GM21381 (cell line): ENCODE data around the gene RALA.
"Not testable (repeated sequence)": the region's sequence is repeated elsewhere in the genome, so short reads cannot be mapped to it uniquely, and the experiment has no call there.

ENCODE experiments used
- ATAC-seq: cut with Tn5 transposase; IDR thresholded peaks from one replicate; pipeline ENCODE4 v1.9.1; 2021; ENCODE audit warnings: mild to moderate bottlenecking, moderate library complexity; ENCODE audit not compliant: unreplicated experiment

The RALA gene

GRCh38 chr7:39721919-39722597, 98.7 kb downstream of the RALA start:
- ATAC-seq, result no peak

GRCh38 chr7:39727231-39728012, 104.0 kb downstream of the RALA start:
- no peak for ATAC-seq

- ATAC-seq, result peak; percentile 93
Observed at GRCh38 chr7:39732837-39733804, 109.7 kb downstream of the RALA start.

GRCh38 chr7:39733881-39734632, 110.7 kb downstream of the RALA start:
- no peak for ATAC-seq

GRCh38 chr7:39734633-39735004, 111.2 kb downstream of the RALA start:
- no peak for ATAC-seq

GRCh38 chr7:39735903-39736302, 112.5 kb downstream of the RALA start:
- no peak for ATAC-seq

- no peak for ATAC-seq
Observed at GRCh38 chr7:39741942-39742623, 118.7 kb downstream of the RALA start.

- no peak for ATAC-seq
Observed at GRCh38 chr7:39744620-39745019, 121.2 kb downstream of the RALA start.

- no peak for ATAC-seq
Observed at GRCh38 chr7:39745320-39745719, 121.9 kb downstream of the RALA start.

GRCh38 chr7:39746103-39746819, 122.9 kb downstream of the RALA start:
- peak; percentile 50 for ATAC-seq

- no peak for ATAC-seq
Observed at GRCh38 chr7:39749177-39749576, 125.8 kb downstream of the RALA start.

GRCh38 chr7:39749717-39750116, 126.3 kb downstream of the RALA start:
- no peak for ATAC-seq

GRCh38 chr7:39750253-39751077, 127.1 kb downstream of the RALA start:
- ATAC-seq, result no peak

- ATAC-seq, result not testable (repeated sequence)
Observed at GRCh38 chr7:39753237-39753636, 129.9 kb downstream of the RALA start.

GRCh38 chr7:39753823-39754325, 130.5 kb downstream of the RALA start:
- no peak for ATAC-seq

GRCh38 chr7:39754326-39755120, 131.2 kb downstream of the RALA start:
- ATAC-seq, result no peak

- ATAC-seq, result no peak
Observed at GRCh38 chr7:39757604-39758003, 134.2 kb downstream of the RALA start.
